Stimulated activated CD4-positive, alpha-beta T cell treated with anti-CD3 and anti-CD28 coated beads, Interleukin-1b, Interleukin-23, amount 100 ng/mL, for 24 hours (primary cell): ENCODE results near the gene CNPPD1.

Source experiments
- DNase-seq, 4 experiments: peaks; one replicate each; pipeline ENCODE4 v3.0.0-alpha.2; 2020; ENCODE audit warnings: low read depth in 4 of 4, low spot score in 1 of 4

CNPPD1 gene

GRCh38 chr2:219181531-219181930 is 4.8 kb upstream of the CNPPD1 start:
- no peak for DNase-seq

GRCh38 chr2:219180961-219181360 is 4.2 kb upstream of the CNPPD1 start:
- DNase-seq, result no peak

GRCh38 chr2:219179601-219180465 is 3.1 kb upstream of the CNPPD1 start:
- DNase-seq, result no peak

GRCh38 chr2:219178377-219179175 is 1.9 kb upstream of the CNPPD1 start:
- no peak for DNase-seq

GRCh38 chr2:219177552-219178376 is 1.0 kb upstream of the CNPPD1 start, which contains the start of gene RETREG2:
RETREG2 (plus strand) TSS chr2:219178275; CDS start chr2:219178353, 78 bp downstream.
- DNase-seq, result peak; percentile 49 to 68 (median 56)

- no peak for DNase-seq
These were observed 552 bp downstream of the CNPPD1 start for GRCh38 chr2:219175928-219176817.

GRCh38 chr2:219175486-219175885 is 1.2 kb downstream of the CNPPD1 start:
- no peak for DNase-seq

GRCh38 chr2:219174801-219175200 is 1.9 kb downstream of the CNPPD1 start:
- no peak for DNase-seq

- DNase-seq, result no peak
These were observed 2.6 kb downstream of the CNPPD1 start for GRCh38 chr2:219174146-219174545.

GRCh38 chr2:219173176-219173575 is 3.5 kb downstream of the CNPPD1 start:
- DNase-seq, result no peak

- no peak for DNase-seq
These were observed 4.2 kb downstream of the CNPPD1 start for GRCh38 chr2:219172231-219173154.

- DNase-seq, result no peak
These were observed 5.5 kb downstream of the CNPPD1 start for GRCh38 chr2:219171231-219171651.

GRCh38 chr2:219169930-219170654 is 6.6 kb downstream of the CNPPD1 start, which contains the start of gene SLC23A3:
SLC23A3 (minus strand) TSS chr2:219170029; CDS start chr2:219169984, 45 bp downstream.
- DNase-seq, result no peak

- no peak for DNase-seq
These were observed 7.8 kb downstream of the CNPPD1 start for GRCh38 chr2:219168932-219169331.

GRCh38 chr2:219168526-219168925 is 8.2 kb downstream of the CNPPD1 start:
- DNase-seq, result no peak

- no peak for DNase-seq
These were observed 8.7 kb downstream of the CNPPD1 start for GRCh38 chr2:219167997-219168396.

GRCh38 chr2:219165058-219165911 is 11.4 kb downstream of the CNPPD1 start:
- no peak for DNase-seq
